Left ventricle myocardium inferior (tissue), 1 donor: ENCODE results near the gene PPM1E. TPM values are rescaled to one million over a fixed set of nuclear protein-coding genes. Genes with fewer than 3 reads are reported as not detected.
"Not testable (repeated sequence)": the region's sequence is repeated elsewhere in the genome, so short reads cannot be mapped to it uniquely, and the experiment has no call there.

Experiments
- DNase-seq: peaks from one replicate; pipeline ENCODE4 v3.0.0-alpha.2; 2020
- H3K27ac ChIP-seq: fragments of 200-600 bp; replicated peaks from 2 replicates; pipeline ENCODE4 v1.8.0; 2021
- H3K27me3 ChIP-seq: fragments of 200-600 bp; 2 replicates; pipeline ENCODE4 v1.8.0; 2021; ENCODE audit warnings: low read depth
- H3K36me3 ChIP-seq: fragments of 200-600 bp; 2 replicates; pipeline ENCODE4 v1.8.0; 2021
- H3K4me1 ChIP-seq: fragments of 200-600 bp; 2 replicates; pipeline ENCODE4 v1.8.0; 2021
- H3K4me3 ChIP-seq: fragments of 200-600 bp; 2 replicates; pipeline ENCODE4 v1.8.0; 2021; ENCODE audit warnings: mild to moderate bottlenecking, moderate library complexity
- H3K9me3 ChIP-seq: fragments of 200-600 bp; replicated peaks from 2 replicates; pipeline ENCODE4 v1.8.0; 2021
- CTCF ChIP-seq: fragments of 200-600 bp; IDR thresholded peaks from 2 replicates; pipeline ENCODE4 v1.8.0; 2021; ENCODE audit warnings: antibody characterized with exemption, mild to moderate bottlenecking, borderline replicate concordance
- intact Hi-C: fragments of 100-400 bp; cut with micrococcal nuclease; formaldehyde crosslinking; loops from one replicate; pipeline ENCODE4 v1.11.0; 2022
- total RNA-seq: library from RNA; stranded (reverse); fragmentation: NEBNext Ultra II Directional; extraction: Animal tissue kit (Norgen Biotek cat#: 25700); gene quantifications from one replicate; pipeline ENCODE4 v1.2.1, GENCODE V29; 2021
- donor health status: DM: no; HTN: yes; CAD: no; lungs with severe emphysema.

Gene PPM1E
- total RNA-seq, 1 donor from 2014 or later: 0.80 TPM

DNA sequence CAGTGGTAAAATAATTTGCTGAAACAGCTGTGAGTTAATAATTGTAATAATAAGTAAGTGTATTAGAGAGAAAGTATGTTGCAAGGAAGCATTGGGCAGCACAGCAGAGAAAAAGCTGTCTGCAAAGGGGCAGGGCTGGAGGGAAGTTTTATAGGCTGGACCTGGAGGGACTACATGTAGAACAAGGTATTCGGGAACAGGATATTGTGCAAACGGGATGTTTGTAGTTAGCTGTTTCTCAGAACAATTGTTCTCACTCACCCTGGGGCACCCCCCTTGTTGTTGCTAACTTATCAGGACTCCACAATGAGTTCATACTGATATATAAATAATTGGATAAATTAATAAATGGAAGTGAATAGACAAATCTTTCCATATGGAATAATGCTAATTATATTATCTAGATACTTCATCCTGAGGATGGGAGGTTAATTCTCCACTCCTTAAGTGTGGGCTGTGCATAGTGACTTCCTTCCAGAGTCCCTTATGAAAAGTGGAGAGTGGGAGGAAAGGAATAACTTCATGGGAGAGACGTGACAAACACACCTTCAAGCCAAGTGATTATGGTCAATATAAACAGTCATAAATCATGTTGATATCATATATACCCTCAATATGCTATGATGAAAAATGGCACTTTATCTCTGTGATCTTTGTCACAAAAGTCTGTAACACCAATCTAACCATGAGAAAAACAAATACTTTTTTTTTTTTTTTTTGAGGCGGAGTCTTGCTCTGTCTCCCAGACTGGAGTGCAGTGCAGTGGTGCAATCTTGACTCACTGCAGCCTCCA is 85.4 kb downstream of the PPM1E start:
- no peak for TF ChIP-seq CTCF
- DNase-seq: no peak

GRCh38 chr17:58846413-58846812 is 90.8 kb downstream of the PPM1E start:
- H3K36me3 ChIP-seq, DNase-seq, intact Hi-C loops, H3K4me3 ChIP-seq, H3K27ac ChIP-seq, H3K27me3 ChIP-seq, H3K4me1 ChIP-seq: not testable (repeated sequence)
- H3K9me3 ChIP-seq: peaks cover 21% of the 10 kb centered on the region

More for the DNA sequence above, 85.4 kb downstream of the PPM1E start:
- H3K36me3 ChIP-seq: no peaks in the 10 kb centered on the region
- no peak overlapping the region for H3K27ac ChIP-seq
- H3K9me3 ChIP-seq: no peaks in the 10 kb centered on the region
- H3K4me1 ChIP-seq: no peaks in the 10 kb centered on the region
- no peaks in the 10 kb centered on the region for H3K27me3 ChIP-seq
- intact Hi-C loops: no loop called here
- H3K4me3 ChIP-seq: no peak overlapping the region

GRCh38 chr17:58850106-58850505 is 94.5 kb downstream of the PPM1E start:
- H3K4me3 ChIP-seq, H3K36me3 ChIP-seq, intact Hi-C loops, H3K27me3 ChIP-seq, DNase-seq, H3K27ac ChIP-seq, H3K4me1 ChIP-seq: not testable (repeated sequence)
- peaks cover 38% of the 10 kb centered on the region for H3K9me3 ChIP-seq

DNA sequence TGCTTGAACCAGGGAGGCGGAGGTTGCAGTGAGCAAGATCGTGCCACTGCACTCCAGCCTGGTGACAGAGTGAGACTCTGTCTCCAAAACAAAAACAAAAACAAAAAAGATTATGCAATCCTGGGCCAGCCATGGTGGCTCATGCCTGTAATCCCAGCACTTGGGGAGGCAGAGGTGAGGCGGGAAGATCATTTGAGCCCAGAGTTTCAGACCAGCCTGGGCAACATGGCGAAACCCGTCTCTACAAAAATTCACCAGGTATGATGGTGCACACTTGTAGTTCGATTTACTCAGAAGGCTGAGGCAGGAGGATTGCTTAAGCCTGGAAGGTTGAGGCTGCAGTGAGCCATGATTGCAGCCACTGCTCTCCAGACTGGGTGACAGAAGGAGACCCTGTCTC is 109.6 kb downstream of the PPM1E start:
- Histone ChIP-seq H3K4me1 (no peaks in the 10 kb centered on the region), H3K27me3 (no peaks in the 10 kb centered on the region), H3K36me3 (no peaks in the 10 kb centered on the region), H3K4me3 (no peak overlapping the region), H3K27ac (no peak overlapping the region), H3K9me3 (peaks cover 11% of the 10 kb centered on the region)
- no peak for DNase-seq
- TF ChIP-seq CTCF: no peak
- intact Hi-C loops: no loop called here

GRCh38 chr17:58870747-58871146 is 115.1 kb downstream of the PPM1E start:
- DNase-seq: no peak
- Histone ChIP-seq H3K27ac (no peak overlapping the region), H3K27me3 (no peaks in the 10 kb centered on the region), H3K9me3 (no peaks in the 10 kb centered on the region), H3K4me3 (no peak overlapping the region), H3K4me1 (no peaks in the 10 kb centered on the region), H3K36me3 (no peaks in the 10 kb centered on the region)
- intact Hi-C loops: no loop called here
- TF ChIP-seq CTCF: no peak

DNA sequence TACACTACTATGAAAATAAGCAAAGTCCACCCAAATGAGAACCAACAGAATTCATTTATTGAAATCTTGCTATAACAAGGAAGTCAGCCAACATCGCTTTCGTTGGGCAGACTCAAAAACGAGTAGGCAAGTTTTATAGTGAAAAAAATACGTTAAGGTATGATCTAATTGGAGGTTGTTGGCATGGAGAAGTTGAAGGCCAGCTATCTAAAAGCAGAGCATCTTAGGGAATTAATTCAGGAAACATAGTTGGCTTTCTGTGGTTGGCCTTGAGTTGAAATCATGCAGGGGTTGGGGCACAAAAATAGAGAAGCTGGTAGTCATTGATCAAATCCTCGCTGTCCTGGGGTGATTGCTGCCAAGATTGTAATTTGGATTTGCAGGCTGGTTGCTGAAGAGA is 118.3 kb downstream of the PPM1E start:
- Histone ChIP-seq H3K36me3 (no peaks in the 10 kb centered on the region), H3K27me3 (peaks cover 8% of the 10 kb centered on the region), H3K4me1 (no peaks in the 10 kb centered on the region), H3K27ac (no peak overlapping the region), H3K9me3 (no peaks in the 10 kb centered on the region), H3K4me3 (no peak overlapping the region)
- no peak for DNase-seq
- intact Hi-C loops: no loop called here
- TF ChIP-seq CTCF: no peak
